Esophagus muscularis mucosa (tissue), 4 donors: Measurements from ENCODE around the gene SNRNP27. TPM values are rescaled to one million over a fixed set of nuclear protein-coding genes. Genes with fewer than 3 reads are reported as not detected.

Source experiments
- DNase-seq: peaks from one replicate; pipeline ENCODE4 v3.0.0-alpha.2; 2017; ENCODE audit errors: extremely low spot score
- H3K27ac ChIP-seq, 4 donors: fragments of 200-600 bp; sonication (generic); replicated peaks in 1 of 4; 1 replicate in 3 of 4; 2 replicates in 1 of 4; pipeline ENCODE4 v1.5.1; 2016 to 2019; ENCODE audit warnings: mild to moderate bottlenecking in 1 of 4
- H3K27me3 ChIP-seq, 4 donors: fragments of 200-600 bp; sonication (generic); one replicate each; pipeline versions ENCODE4 v1.5.1 to v1.6.0; 2016 to 2019
- H3K36me3 ChIP-seq, 4 donors: fragments of 200-600 bp; sonication (generic); one replicate each; pipeline ENCODE4 v1.5.1; 2016 to 2019
- H3K4me1 ChIP-seq, 4 donors: fragments of 200-600 bp; sonication (generic); one replicate each; pipeline ENCODE4 v1.5.1; 2016 to 2019
- H3K4me3 ChIP-seq, 4 donors: fragments of 200-600 bp; sonication (generic); 1 replicate in 2 of 4; 2 replicates in 2 of 4; pipeline ENCODE4 v1.5.1; 2016 to 2019; ENCODE audit warnings: mild to moderate bottlenecking in 4 of 4, moderate library complexity in 1 of 4
- H3K9me3 ChIP-seq, 4 donors: fragments of 200-600 bp; sonication (generic); 1 replicate in 3 of 4; 2 replicates in 1 of 4; pipeline ENCODE4 v1.5.1; 2016 to 2019
- EP300 ChIP-seq: sonication (generic); formaldehyde crosslinking; IDR thresholded peaks from one replicate; pipeline ENCODE4 v1.6.1; 2017; ENCODE audit warnings: antibody characterized with exemption
- POLR2A ChIP-seq: fragments of 450-650 bp; IDR thresholded peaks from one replicate; pipeline ENCODE4 v1.6.1; 2017; ENCODE audit warnings: antibody characterized with exemption, moderate library complexity, mild to moderate bottlenecking, low read depth
- POLR2AphosphoS5 ChIP-seq, 2 donors: sonication (generic); formaldehyde crosslinking; IDR thresholded peaks; one replicate each; pipeline ENCODE4 v1.6.1; 2017; ENCODE audit warnings: antibody characterized with exemption in 2 of 2
- WGBS: methylation state at CpG from one replicate; pipeline ENCODE4 v1.1.5; 2018; 5-methylcytosine and 5-hydroxymethylcytosine counted together
- intact Hi-C: fragments of 100-400 bp; cut with DNase I; formaldehyde crosslinking; loops from one replicate; pipeline ENCODE4 v1.15.1; 2023
- total RNA-seq, 4 donors: library from RNA; depleted of rRNA; stranded (reverse); fragments of >200 nt; gene quantifications; one replicate each; pipeline versions ENCODE4 v1.1.0 to v1.2.1, GENCODE V29; 2016
- TF ChIP-seq, protein P1 (sequence below), 3 experiments: fragments of 200-600 bp in 2 of 3; fragments of 450-650 bp in 1 of 3; sonication (generic) in 2 of 3; IDR thresholded peaks; one replicate each; pipeline ENCODE4 v1.5.1; 2017 to 2019; ENCODE audit warnings: antibody characterized with exemption in 3 of 3, mild to moderate bottlenecking in 2 of 3, moderate library complexity in 1 of 3

The SNRNP27 gene
- total RNA-seq, 4 donors from 2014 or later: 53.8 to 74.9 (median 62.9) TPM

DNA sequence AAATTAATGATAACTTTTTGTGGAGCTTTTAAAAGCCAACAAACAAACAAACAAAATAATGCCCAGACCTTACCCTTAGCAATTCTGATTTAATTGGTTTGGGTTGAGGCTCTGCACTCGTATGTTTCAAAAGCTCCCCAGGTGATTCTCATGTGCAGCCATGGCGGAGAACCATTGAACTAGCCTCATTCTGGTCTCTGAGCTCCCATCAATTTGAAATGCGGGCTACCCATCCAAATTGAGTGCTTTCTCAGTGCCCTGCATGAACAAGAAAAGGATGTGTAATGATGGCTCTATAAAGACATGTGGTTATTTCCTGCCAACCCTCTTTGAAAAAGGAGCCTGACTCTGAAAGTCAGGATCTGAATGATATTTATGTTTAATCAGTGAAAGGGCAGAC lies 29.4 kb downstream of the SNRNP27 start:
- no peak for DNase-seq
- WGBS: 94% methylated on average over 3 of the region's 3 CpGs
- Histone ChIP-seq H3K4me3 (no peak overlapping the region), H3K27me3 (no peaks in the 10 kb centered on the region), H3K27ac (no peak overlapping the region), H3K36me3 (peaks cover 12 to 50% (median 26%) of the 10 kb centered on the region in 4 donors), H3K4me1 (peaks cover 5 to 15% (median 14%) of the 10 kb centered on the region in 4 donors), H3K9me3 (no peaks in the 10 kb centered on the region)
- TF ChIP-seq, protein P1, sequence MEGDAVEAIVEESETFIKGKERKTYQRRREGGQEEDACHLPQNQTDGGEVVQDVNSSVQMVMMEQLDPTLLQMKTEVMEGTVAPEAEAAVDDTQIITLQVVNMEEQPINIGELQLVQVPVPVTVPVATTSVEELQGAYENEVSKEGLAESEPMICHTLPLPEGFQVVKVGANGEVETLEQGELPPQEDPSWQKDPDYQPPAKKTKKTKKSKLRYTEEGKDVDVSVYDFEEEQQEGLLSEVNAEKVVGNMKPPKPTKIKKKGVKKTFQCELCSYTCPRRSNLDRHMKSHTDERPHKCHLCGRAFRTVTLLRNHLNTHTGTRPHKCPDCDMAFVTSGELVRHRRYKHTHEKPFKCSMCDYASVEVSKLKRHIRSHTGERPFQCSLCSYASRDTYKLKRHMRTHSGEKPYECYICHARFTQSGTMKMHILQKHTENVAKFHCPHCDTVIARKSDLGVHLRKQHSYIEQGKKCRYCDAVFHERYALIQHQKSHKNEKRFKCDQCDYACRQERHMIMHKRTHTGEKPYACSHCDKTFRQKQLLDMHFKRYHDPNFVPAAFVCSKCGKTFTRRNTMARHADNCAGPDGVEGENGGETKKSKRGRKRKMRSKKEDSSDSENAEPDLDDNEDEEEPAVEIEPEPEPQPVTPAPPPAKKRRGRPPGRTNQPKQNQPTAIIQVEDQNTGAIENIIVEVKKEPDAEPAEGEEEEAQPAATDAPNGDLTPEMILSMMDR (IDR thresholded peaks at IDR 0.05): no peak
- TF ChIP-seq EP300 (no peak), POLR2AphosphoS5 (IDR thresholded peaks at IDR 0.05) (no peak), POLR2A (no peak)
- intact Hi-C loops: no loop called here

DNA sequence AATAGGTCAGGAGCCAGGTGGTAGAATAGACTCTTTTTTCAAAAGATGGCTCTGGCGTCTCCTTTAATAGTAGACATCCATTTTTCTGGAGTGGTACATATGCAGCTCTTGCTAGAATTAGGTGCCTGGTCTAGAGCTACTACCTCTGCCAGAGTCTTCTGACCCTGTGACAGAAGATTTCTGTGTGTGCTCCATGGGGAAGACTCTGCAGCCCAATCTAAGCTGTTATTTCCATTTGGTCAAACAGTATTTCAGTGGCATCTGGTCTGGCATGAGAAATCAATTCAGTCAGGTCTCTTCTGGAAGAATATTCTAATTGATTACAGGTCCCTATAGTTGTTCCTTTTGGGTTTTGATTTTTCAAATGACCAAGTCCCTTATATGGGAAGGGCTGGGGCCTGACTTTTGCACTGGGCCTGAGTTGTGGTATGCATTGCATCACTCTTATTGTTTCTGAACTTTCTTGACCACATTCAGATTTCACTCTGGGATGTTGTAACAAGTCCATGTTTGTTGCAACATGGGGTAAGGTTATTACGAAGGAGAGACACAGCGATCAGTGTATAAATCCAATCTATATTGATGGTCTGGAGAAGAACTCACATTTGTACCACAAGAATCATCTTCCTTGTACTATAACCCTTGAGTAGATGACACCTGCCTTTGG lies 33.2 kb downstream of the SNRNP27 start:
- intact Hi-C loops: no loop called here

DNA sequence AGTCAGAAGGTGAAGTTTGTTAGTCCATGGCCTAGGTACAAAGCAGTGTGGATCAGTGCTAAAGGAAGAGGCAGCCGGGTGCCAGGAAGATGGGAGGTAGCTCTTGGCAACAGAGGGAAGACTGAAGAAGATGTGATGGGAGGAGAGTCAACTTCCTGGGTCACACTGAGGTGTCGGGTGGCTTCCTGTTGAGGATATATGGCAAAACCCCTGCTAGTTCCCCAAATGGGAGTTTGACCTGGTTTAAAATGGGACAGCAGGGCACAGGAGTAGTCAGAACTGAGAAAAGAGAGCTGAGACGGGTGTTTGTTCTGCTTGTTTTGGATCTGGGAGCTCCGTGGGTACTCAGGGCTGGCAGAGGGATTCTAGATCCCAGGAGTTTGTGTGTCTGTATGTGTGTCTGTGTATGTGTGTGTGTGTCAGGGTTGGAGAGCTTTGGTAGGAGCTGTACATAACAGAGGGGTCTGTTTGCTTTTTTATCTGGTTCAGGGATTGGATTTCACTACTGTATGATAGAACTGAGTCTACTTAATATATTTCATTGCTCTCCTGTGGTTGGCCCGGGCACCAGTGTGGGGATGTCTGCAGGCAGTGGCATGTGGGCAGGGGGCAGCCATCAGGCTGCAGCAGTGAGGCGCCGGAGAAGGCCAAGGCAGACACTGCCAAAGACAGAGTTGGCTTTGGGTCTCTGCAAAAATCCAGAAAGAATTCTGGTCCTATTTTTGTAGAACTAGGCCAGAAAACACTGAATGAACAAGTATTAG lies 38.3 kb downstream of the SNRNP27 start:
- Histone ChIP-seq H3K36me3 (peaks cover 15 to 33% (median 18%) of the 10 kb centered on the region in 4 donors), H3K27ac (peak overlapping the region in 1 of 4 donors; percentile 17), H3K9me3 (no peaks in the 10 kb centered on the region), H3K4me3 (no peak overlapping the region), H3K27me3 (no peaks in the 10 kb centered on the region), H3K4me1 (peaks cover 10 to 53% (median 39%) of the 10 kb centered on the region in 4 donors)
- WGBS: 88% methylated on average over 7 of the region's 7 CpGs
- intact Hi-C loops: no loop called here
- TF ChIP-seq POLR2AphosphoS5 (IDR thresholded peaks at IDR 0.05): no peak
- TF ChIP-seq POLR2A: no peak
- TF ChIP-seq EP300: no peak
- TF ChIP-seq, protein P1 (IDR thresholded peaks at IDR 0.05): no peak
- DNase-seq: no peak

More for the DNA sequence above, 33.2 kb downstream of the SNRNP27 start:
- Histone ChIP-seq H3K27me3 (no peaks in the 10 kb centered on the region), H3K4me3 (no peak overlapping the region), H3K9me3 (no peaks in the 10 kb centered on the region), H3K36me3 (peaks cover 7 to 37% (median 13%) of the 10 kb centered on the region in 4 donors), H3K27ac (no peak overlapping the region), H3K4me1 (peaks cover 0 to 27% (median 19%) of the 10 kb centered on the region in 4 donors)
- TF ChIP-seq POLR2A: no peak
- no peak for TF ChIP-seq POLR2AphosphoS5 (IDR thresholded peaks at IDR 0.05)
- TF ChIP-seq, protein P1 (IDR thresholded peaks at IDR 0.05): no peak
- TF ChIP-seq EP300: no peak
- 66% methylated on average over 3 of the region's 3 CpGs for WGBS
- DNase-seq: no peak

DNA sequence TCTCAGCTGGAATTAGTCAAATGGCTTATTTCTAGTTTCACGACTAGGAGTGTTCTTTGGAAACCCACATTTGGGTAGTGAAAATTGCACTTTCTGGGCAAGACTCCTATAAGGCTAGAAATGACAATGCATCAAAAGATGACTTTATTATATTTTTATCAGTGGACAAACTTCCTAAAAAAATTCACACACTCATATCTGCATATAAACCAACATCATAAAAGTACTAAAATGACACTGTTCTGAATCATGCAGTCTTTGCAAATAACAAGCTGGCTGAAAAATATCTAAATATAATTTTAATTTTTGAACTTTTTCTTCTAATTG lies 38.8 kb downstream of the SNRNP27 start:
- Histone ChIP-seq H3K4me3 (no peak overlapping the region), H3K27me3 (no peaks in the 10 kb centered on the region), H3K36me3 (peaks cover 21 to 34% (median 24%) of the 10 kb centered on the region in 4 donors), H3K4me1 (peaks cover 10 to 53% (median 39%) of the 10 kb centered on the region in 4 donors), H3K27ac (no peak overlapping the region), H3K9me3 (no peaks in the 10 kb centered on the region)
- intact Hi-C loops: no loop called here
- WGBS: 61% methylated on average over 1 of the region's 1 CpG
- no peak for DNase-seq
- no peak for TF ChIP-seq POLR2AphosphoS5 (IDR thresholded peaks at IDR 0.05)
- TF ChIP-seq EP300: no peak
- TF ChIP-seq POLR2A: no peak
- TF ChIP-seq, protein P1 (IDR thresholded peaks at IDR 0.05): no peak
